Smooth muscle cell (in vitro differentiated cells): ENCODE results near the gene RBX1. TPM values are rescaled to one million over a fixed set of nuclear protein-coding genes. Genes with fewer than 3 reads are reported as not detected.
A peak's percentile ranks its signal among the peaks of the same experiment; 100 is the strongest.
"Not testable (repeated sequence)": the region's sequence is repeated elsewhere in the genome, so short reads cannot be mapped to it uniquely, and the experiment has no call there.

ENCODE experiments used
- DNase-seq: peaks from one replicate; lab custom pipeline; 2025; ENCODE audit not compliant: unreplicated experiment; lab: John Stamatoyannopoulos, UW
- H2AFZ ChIP-seq: fragments of 200-600 bp; sonication (generic); 2 replicates; pipeline ENCODE4 v1.6.0; 2016; ENCODE audit warnings: antibody characterized with exemption, low read depth, mild to moderate bottlenecking
- H3F3A ChIP-seq: fragments of 200-600 bp; sonication (generic); 2 replicates; pipeline ENCODE4 v1.6.0; 2017; ENCODE audit warnings: antibody characterized with exemption, low read depth
- H3K27ac ChIP-seq: fragments of 200-600 bp; sonication (generic); 2 replicates; pipeline ENCODE4 v1.5.1; 2016; ENCODE audit warnings: low read depth, mild to moderate bottlenecking
- H3K27me3 ChIP-seq: fragments of 200-600 bp; sonication (generic); 2 replicates; pipeline ENCODE4 v1.6.1; 2016; ENCODE audit warnings: low read depth, mild to moderate bottlenecking
- H3K36me3 ChIP-seq: fragments of 200-600 bp; sonication (generic); 2 replicates; pipeline ENCODE4 v1.5.1; 2016; ENCODE audit warnings: low read depth
- H3K4me1 ChIP-seq: fragments of 200-600 bp; sonication (generic); 2 replicates; pipeline ENCODE4 v1.5.1; 2016; ENCODE audit warnings: low read depth
- H3K4me2 ChIP-seq: fragments of 200-600 bp; sonication (generic); 2 replicates; pipeline ENCODE4 v1.6.0; 2016; ENCODE audit warnings: mild to moderate bottlenecking
- H3K4me3 ChIP-seq: fragments of 200-600 bp; sonication (generic); 2 replicates; pipeline ENCODE4 v1.5.1; 2016; ENCODE audit warnings: mild to moderate bottlenecking
- H3K79me2 ChIP-seq: fragments of 200-600 bp; sonication (generic); 2 replicates; pipeline ENCODE4 v1.6.0; 2016; ENCODE audit warnings: low read depth, mild to moderate bottlenecking
- H3K9ac ChIP-seq: fragments of 200-600 bp; sonication (generic); 2 replicates; pipeline ENCODE4 v1.6.0; 2016; ENCODE audit warnings: low read depth
- H3K9me3 ChIP-seq: fragments of 200-600 bp; sonication (generic); replicated peaks from 2 replicates; pipeline ENCODE4 v1.5.1; 2016; ENCODE audit warnings: low read depth
- H4K20me1 ChIP-seq: fragments of 200-600 bp; sonication (generic); 2 replicates; pipeline ENCODE4 v1.6.0; 2016; ENCODE audit warnings: low read depth
- WGBS: methylation state at CpG from one replicate; pipeline ENCODE4 v1.1.7; 2016; ENCODE audit warnings: low lambda C conversion rate; 5-methylcytosine and 5-hydroxymethylcytosine counted together
- polyA plus RNA-seq: library from polyadenylated mRNA; unstranded; fragments of >200 nt; fragmentation: Nextera tagmentation; extraction: Ambion mirVana; gene quantifications from 2 replicates; pipeline ENCODE4 v1.2.1, GENCODE V29; 2016
- total RNA-seq: library from RNA; depleted of rRNA; stranded (reverse); fragments of >200 nt; gene quantifications from 2 replicates; pipeline ENCODE4 v1.2.3, GENCODE V29; 2014
- TF ChIP-seq, protein P1 (sequence below): fragments of 200-600 bp; sonication (generic); IDR thresholded peaks from 2 replicates; pipeline ENCODE4 v1.5.1; 2017; ENCODE audit warnings: borderline replicate concordance, mild to moderate bottlenecking, antibody characterized with exemption; ENCODE audit not compliant: insufficient read depth, poor library complexity, severe bottlenecking

Gene RBX1
- total and polyA plus RNA-seq, 2 experiments from 2014 or later, result 127 to 277 TPM

DNA sequence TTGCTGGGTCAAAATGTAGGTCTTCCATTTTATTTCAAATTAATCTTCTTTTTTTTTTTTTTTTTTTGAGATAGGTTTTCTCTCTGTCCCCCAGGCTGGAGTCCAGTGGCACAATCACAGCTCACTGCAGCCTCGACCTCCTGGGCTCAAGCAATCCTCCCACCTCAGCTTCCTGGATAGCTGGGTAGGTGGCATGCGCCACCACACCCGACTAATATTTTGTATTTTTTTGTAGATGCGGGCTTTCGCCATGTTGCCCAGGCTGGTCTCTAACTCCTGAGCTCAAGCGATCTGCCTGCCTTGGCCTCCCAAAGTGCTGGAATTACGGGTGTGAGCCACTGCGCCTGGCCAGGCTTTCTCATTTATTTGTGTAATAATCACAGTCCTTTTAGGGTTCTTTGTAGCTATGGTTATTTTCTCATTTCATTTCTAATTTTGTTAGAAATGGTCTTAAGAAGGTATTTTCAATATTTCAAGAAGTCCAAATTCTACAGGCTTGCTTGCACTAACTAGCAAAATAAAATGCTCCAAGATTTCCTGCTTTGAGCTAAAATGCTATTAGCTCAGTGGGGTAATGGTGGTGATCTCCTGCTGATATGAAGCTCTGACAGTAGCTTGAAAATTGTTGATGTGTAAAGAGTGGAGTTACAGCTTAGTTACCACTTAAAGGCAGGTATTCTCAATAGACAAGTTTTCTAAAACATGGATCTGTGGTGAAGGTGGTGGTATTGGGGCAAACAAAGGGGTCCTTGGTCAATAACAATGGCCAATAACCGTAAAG, 50.0 kb downstream of the RBX1 start:
- DNase-seq, result no peak
- Histone ChIP-seq H3K27me3 (no peaks in the 10 kb centered on the region), H3K4me1 (peaks cover 8% of the 10 kb centered on the region), H3K9ac (peak overlapping the region; percentile 18), H2AFZ (no peak overlapping the region), H3K9me3 (no peaks in the 10 kb centered on the region), H3K36me3 (no peaks in the 10 kb centered on the region), H4K20me1 (no peaks in the 10 kb centered on the region), H3F3A (no peaks in the 10 kb centered on the region), H3K4me2 (no peak overlapping the region), H3K27ac (peak overlapping the region; percentile 59), H3K4me3 (no peak overlapping the region), H3K79me2 (no peaks in the 10 kb centered on the region)
- WGBS, result 77% methylated on average over 9 of the region's 9 CpGs
- TF ChIP-seq, protein P1, sequence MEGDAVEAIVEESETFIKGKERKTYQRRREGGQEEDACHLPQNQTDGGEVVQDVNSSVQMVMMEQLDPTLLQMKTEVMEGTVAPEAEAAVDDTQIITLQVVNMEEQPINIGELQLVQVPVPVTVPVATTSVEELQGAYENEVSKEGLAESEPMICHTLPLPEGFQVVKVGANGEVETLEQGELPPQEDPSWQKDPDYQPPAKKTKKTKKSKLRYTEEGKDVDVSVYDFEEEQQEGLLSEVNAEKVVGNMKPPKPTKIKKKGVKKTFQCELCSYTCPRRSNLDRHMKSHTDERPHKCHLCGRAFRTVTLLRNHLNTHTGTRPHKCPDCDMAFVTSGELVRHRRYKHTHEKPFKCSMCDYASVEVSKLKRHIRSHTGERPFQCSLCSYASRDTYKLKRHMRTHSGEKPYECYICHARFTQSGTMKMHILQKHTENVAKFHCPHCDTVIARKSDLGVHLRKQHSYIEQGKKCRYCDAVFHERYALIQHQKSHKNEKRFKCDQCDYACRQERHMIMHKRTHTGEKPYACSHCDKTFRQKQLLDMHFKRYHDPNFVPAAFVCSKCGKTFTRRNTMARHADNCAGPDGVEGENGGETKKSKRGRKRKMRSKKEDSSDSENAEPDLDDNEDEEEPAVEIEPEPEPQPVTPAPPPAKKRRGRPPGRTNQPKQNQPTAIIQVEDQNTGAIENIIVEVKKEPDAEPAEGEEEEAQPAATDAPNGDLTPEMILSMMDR, result no peak

DNA sequence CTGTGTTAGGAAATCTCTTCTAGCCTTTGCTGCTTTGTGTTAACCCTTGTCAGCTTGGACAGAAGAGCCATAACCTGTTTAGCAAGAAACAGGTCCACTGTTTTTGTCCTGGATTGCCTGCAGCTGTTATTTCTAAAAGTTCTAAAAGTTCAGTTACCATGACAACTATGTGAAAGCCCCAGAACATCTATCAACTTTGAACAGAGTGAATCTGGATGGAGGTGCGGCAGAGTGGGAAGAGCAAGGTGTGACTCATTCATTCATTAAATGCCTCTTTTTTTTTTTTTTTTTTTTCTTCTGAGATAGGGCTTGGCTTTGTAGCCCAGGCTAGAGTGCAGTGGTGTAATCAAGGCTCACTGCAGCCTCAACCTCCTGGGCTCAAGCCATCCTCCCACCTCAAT, 50.5 kb downstream of the RBX1 start:
- no peaks in the 10 kb centered on the region for H4K20me1 ChIP-seq
- DNase-seq, result no peak
- H3K36me3 ChIP-seq, result no peaks in the 10 kb centered on the region
- 0% methylated on average over 1 of the region's 1 CpG for WGBS
- H3K27ac ChIP-seq, result peak overlapping the region; percentile 75
- no peak overlapping the region for H3K9ac ChIP-seq
- H3F3A ChIP-seq, result no peaks in the 10 kb centered on the region
- TF ChIP-seq, protein P1, result no peak
- H3K27me3 ChIP-seq, result no peaks in the 10 kb centered on the region
- peaks cover 8% of the 10 kb centered on the region for H3K4me1 ChIP-seq
- H3K4me3 ChIP-seq, result no peak overlapping the region
- H3K4me2 ChIP-seq, result no peak overlapping the region
- no peak overlapping the region for H2AFZ ChIP-seq
- no peaks in the 10 kb centered on the region for H3K79me2 ChIP-seq
- H3K9me3 ChIP-seq, result no peaks in the 10 kb centered on the region

DNA sequence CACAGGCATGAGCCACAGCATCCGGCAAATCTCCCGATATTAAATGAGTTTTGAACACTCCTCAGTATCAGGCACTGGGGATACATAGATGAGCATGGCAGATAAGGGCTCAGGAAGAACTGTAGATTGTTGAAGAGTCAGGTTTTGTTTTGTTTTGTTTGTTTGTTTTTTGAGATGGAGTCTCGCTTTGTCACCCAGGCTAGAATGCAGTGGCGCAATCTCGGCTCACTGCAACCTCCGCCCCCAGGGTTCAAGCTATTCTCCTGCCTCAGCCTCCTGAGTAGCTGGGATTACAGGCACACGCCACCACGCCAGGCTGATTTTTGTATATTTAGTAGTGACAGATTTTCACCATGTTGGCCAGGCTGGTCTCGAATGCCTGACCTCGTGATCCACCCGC, 51.2 kb downstream of the RBX1 start:
- not testable (repeated sequence) for H4K20me1 ChIP-seq, H3K4me2 ChIP-seq, H3K9me3 ChIP-seq, H3F3A ChIP-seq, H3K4me3 ChIP-seq, H3K27me3 ChIP-seq, H3K79me2 ChIP-seq, DNase-seq, H3K9ac ChIP-seq, H3K4me1 ChIP-seq, H2AFZ ChIP-seq, H3K36me3 ChIP-seq
- 91% methylated on average over 11 of the region's 11 CpGs for whole genome bisulfite sequencing
- H3K27ac ChIP-seq, result peak overlapping the region; percentile 75

DNA sequence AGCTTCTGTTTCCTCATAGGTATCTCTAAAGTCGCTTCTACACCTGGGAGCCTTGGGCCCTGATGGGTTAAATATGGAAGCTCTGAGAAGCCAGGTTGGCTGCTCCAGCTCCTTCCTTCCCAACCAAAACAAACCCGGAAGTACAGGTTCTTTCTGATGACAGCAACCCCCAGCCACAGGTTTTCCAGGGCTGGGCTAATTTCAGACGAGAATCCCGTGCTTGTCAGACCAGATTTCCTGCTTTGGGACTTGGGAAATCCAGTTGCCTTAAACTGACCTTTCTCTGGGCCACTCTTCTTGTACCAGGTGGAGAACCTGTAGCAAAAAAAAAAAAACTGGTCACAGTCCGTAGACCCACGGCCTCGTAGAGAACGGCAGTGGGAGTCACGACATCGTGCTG, 51.9 kb downstream of the RBX1 start:
- no peak overlapping the region for H3K4me3 ChIP-seq
- H2AFZ ChIP-seq, result no peak overlapping the region
- no peaks in the 10 kb centered on the region for H3F3A ChIP-seq
- H3K9ac ChIP-seq, result no peak overlapping the region
- DNase-seq, result no peak
- 67% methylated on average over 10 of the region's 10 CpGs for WGBS
- no peak overlapping the region for H3K4me2 ChIP-seq
- no peaks in the 10 kb centered on the region for H3K36me3 ChIP-seq
- H3K79me2 ChIP-seq, result no peaks in the 10 kb centered on the region
- no peaks in the 10 kb centered on the region for H3K27me3 ChIP-seq
- TF ChIP-seq, protein P1, result no peak
- H3K4me1 ChIP-seq, result peaks cover 8% of the 10 kb centered on the region
- H3K9me3 ChIP-seq, result no peaks in the 10 kb centered on the region
- H4K20me1 ChIP-seq, result no peaks in the 10 kb centered on the region
- peak overlapping the region; percentile 75 for H3K27ac ChIP-seq
